ENCODE measurements around the gene TGM4.

DNA sequence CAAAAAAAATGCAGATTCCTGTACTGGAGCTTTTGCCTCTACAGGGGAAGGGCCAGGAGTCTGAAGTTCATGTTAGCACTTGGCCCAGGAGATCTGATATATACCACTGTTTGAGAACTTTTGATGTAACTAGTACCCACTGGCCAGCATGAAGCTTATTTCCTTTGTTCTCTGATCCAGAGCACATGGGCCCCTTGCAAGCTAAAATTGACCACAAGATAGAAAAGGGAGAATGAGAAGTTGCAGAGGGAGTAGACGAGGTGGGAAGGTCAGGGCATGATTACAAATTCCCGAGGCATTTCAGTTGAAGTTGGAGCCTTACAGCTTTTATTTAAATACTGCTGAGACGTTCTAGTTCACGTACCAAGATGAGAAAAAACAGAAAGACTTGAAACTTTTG lies 28.2 kb downstream of the TGM4 start:
- no peak for TF ChIP-seq EZH2phosphoT487 (IDR thresholded peaks at IDR 0.05; ENCODE audit: insufficient read depth, low read depth)
- no peak for TF ChIP-seq EZH2 (IDR thresholded peaks at IDR 0.05; ENCODE audit: insufficient read depth, poor library complexity, severe bottlenecking)
